Measurements from ENCODE around the gene RNF43.

Gene RNF43

DNA sequence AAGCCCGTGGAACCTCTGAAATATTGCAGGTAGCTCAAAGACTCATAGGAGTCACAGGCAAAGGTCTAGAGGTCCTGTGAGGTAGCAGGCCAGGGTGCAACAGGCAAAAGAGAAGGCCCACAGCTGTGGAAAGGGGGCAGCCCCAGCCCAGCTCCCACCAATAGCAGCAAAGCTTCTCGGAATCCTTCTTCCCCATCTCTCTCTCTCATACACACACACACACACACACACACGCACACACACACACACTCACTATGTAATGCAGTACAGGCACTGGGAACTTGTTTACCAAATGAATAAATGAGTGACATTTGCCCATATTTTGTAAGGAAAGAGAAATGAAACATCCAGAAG, 48.5 kb downstream of the RNF43 start:
- no peak for FAIRE-seq
- no peak for DNase-seq (ENCODE audit: extremely low spot score, insufficient read length, low read depth)

Measured in GM18507 (cell line).